ENCODE results near the gene CC2D2A. TPM values are rescaled to one million over a fixed set of nuclear protein-coding genes. Genes with fewer than 3 reads are reported as not detected.

The CC2D2A gene
- total and polyA plus RNA-seq, 9 of the 15 experiments (the other 6 are each of a cell fraction or from before 2014, with no cell fraction given) = 0.36 to 2.5 (median 1.6) TPM

DNA sequence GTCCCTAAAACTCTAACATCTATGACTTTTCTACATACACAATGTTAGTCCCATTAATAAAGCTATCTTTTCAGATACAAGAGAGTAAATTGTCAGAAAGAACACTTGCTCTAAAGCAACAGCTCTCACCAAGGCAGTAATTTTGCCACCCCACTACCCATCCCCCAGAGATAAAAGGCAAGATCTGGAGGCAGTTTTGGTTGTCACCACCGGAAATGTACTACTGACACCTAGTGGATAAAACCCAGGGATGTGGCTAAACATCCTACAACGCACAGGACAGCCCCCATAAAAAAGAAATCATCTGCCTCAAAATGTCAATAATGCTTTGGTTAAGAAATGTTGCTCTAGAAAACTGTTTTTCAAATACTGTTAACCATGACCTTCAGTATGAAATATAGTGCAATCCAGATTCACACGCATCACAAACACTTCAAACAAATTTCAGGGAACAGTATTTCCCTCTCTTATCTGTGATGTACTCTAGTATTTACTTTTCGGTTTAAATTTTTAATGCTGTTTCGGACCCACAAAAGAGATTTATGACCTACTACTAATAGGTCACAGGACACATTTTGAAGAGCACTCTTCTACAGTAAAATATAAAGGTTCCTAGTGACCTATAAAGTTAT lies 180.3 kb downstream of the CC2D2A start (continued):
- TF ChIP-seq, protein P1, sequence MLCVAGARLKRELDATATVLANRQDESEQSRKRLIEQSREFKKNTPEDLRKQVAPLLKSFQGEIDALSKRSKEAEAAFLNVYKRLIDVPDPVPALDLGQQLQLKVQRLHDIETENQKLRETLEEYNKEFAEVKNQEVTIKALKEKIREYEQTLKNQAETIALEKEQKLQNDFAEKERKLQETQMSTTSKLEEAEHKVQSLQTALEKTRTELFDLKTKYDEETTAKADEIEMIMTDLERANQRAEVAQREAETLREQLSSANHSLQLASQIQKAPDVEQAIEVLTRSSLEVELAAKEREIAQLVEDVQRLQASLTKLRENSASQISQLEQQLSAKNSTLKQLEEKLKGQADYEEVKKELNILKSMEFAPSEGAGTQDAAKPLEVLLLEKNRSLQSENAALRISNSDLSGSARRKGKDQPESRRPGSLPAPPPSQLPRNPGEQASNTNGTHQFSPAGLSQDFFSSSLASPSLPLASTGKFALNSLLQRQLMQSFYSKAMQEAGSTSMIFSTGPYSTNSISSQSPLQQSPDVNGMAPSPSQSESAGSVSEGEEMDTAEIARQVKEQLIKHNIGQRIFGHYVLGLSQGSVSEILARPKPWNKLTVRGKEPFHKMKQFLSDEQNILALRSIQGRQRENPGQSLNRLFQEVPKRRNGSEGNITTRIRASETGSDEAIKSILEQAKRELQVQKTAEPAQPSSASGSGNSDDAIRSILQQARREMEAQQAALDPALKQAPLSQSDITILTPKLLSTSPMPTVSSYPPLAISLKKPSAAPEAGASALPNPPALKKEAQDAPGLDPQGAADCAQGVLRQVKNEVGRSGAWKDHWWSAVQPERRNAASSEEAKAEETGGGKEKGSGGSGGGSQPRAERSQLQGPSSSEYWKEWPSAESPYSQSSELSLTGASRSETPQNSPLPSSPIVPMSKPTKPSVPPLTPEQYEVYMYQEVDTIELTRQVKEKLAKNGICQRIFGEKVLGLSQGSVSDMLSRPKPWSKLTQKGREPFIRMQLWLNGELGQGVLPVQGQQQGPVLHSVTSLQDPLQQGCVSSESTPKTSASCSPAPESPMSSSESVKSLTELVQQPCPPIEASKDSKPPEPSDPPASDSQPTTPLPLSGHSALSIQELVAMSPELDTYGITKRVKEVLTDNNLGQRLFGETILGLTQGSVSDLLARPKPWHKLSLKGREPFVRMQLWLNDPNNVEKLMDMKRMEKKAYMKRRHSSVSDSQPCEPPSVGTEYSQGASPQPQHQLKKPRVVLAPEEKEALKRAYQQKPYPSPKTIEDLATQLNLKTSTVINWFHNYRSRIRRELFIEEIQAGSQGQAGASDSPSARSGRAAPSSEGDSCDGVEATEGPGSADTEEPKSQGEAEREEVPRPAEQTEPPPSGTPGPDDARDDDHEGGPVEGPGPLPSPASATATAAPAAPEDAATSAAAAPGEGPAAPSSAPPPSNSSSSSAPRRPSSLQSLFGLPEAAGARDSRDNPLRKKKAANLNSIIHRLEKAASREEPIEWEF (CRISPR knock-in tag; IDR thresholded peaks at IDR 0.05) = no peak
- no peak for TF ChIP-seq RFX1 (IDR thresholded peaks at IDR 0.05)
- TF ChIP-seq, protein P2, sequence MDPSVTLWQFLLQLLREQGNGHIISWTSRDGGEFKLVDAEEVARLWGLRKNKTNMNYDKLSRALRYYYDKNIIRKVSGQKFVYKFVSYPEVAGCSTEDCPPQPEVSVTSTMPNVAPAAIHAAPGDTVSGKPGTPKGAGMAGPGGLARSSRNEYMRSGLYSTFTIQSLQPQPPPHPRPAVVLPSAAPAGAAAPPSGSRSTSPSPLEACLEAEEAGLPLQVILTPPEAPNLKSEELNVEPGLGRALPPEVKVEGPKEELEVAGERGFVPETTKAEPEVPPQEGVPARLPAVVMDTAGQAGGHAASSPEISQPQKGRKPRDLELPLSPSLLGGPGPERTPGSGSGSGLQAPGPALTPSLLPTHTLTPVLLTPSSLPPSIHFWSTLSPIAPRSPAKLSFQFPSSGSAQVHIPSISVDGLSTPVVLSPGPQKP (CRISPR knock-in tag; IDR thresholded peaks at IDR 0.05) = no peak
- peak; percentile 56; the same call in 1 of the 2 replicates for TF ChIP-seq GABPB1 (CRISPR knock-in tag; IDR thresholded peaks at IDR 0.05)
- no peak for TF ChIP-seq HNRNPUL1 (IDR thresholded peaks at IDR 0.05; ENCODE audit: low read length)
- no peak for TF ChIP-seq BACH1 (tag; IDR thresholded peaks at IDR 0.05)
- no peak for TF ChIP-seq DMBX1 (CRISPR knock-in tag; IDR thresholded peaks at IDR 0.05; ENCODE audit: borderline replicate concordance)
- peak; percentile 72 for TF ChIP-seq ZNF592 (IDR thresholded peaks at IDR 0.05)
- TF ChIP-seq, protein P3, sequence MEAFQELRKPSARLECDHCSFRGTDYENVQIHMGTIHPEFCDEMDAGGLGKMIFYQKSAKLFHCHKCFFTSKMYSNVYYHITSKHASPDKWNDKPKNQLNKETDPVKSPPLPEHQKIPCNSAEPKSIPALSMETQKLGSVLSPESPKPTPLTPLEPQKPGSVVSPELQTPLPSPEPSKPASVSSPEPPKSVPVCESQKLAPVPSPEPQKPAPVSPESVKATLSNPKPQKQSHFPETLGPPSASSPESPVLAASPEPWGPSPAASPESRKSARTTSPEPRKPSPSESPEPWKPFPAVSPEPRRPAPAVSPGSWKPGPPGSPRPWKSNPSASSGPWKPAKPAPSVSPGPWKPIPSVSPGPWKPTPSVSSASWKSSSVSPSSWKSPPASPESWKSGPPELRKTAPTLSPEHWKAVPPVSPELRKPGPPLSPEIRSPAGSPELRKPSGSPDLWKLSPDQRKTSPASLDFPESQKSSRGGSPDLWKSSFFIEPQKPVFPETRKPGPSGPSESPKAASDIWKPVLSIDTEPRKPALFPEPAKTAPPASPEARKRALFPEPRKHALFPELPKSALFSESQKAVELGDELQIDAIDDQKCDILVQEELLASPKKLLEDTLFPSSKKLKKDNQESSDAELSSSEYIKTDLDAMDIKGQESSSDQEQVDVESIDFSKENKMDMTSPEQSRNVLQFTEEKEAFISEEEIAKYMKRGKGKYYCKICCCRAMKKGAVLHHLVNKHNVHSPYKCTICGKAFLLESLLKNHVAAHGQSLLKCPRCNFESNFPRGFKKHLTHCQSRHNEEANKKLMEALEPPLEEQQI (IDR thresholded peaks at IDR 0.05) = peak; percentile 81
- TF ChIP-seq ZFP36 (IDR thresholded peaks at IDR 0.05; ENCODE audit: low read depth, low read length, partially characterized antibody) = peak; percentile 86
- TF ChIP-seq CBFB (CRISPR knock-in tag; IDR thresholded peaks at IDR 0.05) = no peak

Data from K562 (cell line).